HL-60/S4 (cell line): ENCODE measurements around the gene PADI1.

Source experiments
- in situ Hi-C: fragments of 300-500 bp; cut with MboI; formaldehyde crosslinking; loops from 2 replicates; pipeline ENCODE4 v1.14.3; 2022; ENCODE audit warnings: low sequenced_read_pairs

PADI1 gene

DNA sequence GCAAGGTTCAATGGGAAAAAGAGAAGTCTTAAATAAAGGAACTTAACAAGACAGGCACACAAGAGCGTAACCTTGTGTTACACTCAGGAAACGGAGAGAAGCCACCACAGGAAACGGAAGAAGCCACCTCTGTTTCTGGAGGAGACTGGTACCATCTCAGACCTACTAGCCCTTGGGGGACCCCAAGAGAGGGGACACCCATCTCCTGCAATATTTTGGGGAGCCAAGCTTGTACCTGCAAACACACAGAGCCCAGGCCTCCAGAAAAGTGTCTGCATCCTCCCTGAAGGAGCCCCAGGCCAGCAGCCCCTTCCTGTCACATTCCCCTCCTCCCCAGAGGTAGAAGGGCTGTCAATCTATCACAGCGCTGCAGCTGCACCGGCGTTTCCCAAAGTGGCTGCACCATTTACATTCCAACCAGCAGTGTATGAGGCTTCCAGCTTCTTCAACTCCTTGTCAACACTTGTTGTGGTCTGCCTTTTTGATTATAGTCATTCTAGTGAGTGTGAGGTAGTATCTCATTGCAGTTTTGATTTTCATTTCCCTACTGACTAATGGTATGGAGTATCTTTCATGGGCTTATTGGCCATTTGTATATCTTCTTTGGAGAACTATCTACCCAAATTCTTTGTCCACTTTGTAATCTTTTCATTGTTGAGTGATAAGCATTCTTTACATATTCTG, 23.0 kb upstream of the PADI1 start:
- in situ Hi-C loops = no loop called here

DNA sequence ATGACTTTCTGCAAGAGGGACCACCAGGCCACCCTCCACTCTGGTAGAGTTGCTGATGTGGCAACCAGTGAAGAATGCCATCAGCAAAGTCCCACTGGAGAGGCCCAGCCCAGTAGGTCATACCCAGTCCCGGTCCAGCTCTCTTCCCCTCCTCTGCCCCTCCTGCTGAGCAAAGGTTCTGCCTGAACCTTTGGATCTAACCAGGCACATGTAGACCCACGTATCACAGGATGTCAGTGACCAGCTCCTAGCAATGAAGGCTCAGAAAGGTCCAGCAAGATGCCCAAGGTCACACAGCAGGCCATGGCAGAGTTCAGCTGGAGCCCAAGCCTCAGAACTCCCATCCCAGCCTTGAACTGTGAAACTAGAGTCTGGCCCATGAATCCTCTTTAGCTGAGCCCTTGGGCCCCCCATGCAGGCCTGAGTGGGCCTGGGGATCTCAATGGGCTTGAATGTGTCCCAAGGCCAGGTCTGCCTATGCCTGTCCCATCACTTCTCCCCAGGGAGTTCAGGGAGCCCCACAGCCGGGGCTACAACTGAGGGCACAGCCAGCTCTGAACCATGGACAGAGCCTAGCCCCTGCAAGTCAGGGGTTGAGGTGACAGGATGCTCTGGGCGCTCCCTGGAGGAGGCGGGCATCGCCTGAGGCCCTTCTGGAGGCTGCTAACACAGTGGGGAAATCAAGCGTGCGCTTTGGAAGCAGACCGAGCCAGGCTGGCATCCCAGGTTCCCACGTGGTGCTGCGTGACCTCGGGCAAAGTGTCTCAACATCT, 21.4 kb upstream of the PADI1 start:
- in situ Hi-C loops = no loop called here

GRCh38 chr1:17184161-17184665, 20.7 kb upstream of the PADI1 start:
- in situ Hi-C loops = no loop called here

GRCh38 chr1:17184822-17185484, 20.0 kb upstream of the PADI1 start:
- in situ Hi-C loops = no loop called here

- in situ Hi-C loops = no loop called here
Observed at GRCh38 chr1:17185485-17185860, 19.5 kb upstream of the PADI1 start.

DNA sequence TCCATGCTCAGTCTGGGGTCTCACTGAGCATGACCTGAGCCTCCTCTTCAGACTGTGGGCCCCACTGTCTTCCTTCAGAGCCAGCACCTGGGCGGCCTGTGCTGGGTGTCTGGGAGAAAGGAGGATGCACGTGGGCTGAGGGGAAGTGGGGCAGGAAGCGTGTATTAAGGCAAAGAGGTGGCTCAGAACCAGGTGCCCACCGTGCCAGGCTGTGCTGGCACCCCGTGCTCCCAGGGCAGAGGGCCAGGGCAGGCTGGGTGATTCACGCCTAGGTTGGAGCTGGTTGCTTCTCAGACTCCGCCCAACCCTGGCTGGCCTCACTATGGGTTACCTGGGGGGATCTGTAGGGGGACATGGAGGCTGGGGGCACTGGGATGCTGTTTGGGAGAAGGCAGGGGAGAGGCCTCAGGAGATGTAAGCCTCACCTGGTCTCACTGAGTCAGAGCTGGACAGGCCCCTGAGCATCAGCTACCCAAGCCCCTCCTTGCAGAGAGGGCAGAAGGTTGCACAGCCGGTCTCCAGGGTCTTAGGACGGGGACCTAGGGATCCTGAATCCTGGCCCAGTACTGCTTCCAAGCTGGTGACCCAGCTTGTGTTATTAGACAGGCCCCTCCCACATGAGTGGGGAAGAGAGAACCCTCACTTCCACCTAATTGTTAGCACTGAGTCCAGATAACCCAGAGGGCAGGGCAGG, 18.6 kb upstream of the PADI1 start:
- in situ Hi-C loops = no loop called here

GRCh38 chr1:17187051-17187450, 17.9 kb upstream of the PADI1 start:
- in situ Hi-C loops = no loop called here

GRCh38 chr1:17188217-17188616, 16.7 kb upstream of the PADI1 start:
- in situ Hi-C loops = no loop called here

DNA sequence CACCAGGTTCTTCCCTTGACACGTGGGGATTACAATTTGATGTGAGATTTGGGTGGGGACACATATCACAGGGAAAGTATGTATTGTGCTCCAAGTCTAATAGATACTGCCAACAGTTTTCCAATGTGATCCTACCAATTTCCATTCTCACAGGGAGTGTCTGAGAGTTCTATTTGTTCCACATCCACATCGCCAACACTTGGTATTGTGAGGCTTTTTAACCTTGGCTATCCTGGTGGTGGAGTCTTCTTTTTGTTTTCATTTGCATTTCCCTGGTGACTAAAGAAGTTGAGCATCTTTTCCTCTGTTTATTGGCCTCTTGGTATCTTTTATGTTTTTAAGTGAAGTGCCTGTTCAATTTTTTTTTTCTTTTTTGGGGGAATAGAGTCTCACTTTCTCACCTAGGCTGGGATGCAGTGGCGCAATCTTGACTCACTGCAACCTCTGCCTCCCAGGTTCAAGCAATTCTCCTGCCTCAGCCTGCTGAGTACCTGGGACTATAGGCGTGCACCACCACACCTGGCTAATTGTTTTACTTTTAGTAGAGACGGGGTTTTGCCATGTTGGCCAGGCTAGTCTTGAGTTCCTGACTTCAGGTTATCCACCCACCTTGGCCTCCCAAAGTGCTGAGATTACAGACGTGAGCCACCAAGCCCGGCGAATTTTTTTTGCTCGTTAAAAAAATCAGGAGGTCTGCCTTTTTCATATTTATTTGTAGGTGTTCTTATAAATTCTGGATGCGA, 15.9 kb upstream of the PADI1 start:
- in situ Hi-C loops = no loop called here

DNA sequence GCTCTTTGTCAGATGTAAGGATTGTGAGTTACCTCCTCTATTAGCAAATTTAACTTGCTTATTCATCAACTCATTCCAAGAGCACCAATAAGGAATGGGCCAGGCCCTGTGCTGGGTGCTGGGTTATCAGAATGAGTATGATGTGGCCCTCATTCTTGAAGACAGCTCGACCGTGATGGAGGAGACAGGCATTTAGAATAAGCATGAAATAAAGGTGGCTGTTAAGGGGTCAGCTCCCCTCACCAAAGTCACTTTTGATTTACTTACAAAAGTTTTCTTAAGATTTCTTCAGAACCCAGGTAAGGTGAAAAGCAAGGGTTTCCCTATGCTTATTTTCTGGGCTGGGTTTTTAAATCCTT, 15.3 kb upstream of the PADI1 start:
- in situ Hi-C loops = no loop called here

GRCh38 chr1:17190010-17190995, 14.6 kb upstream of the PADI1 start:
- in situ Hi-C loops = no loop called here

GRCh38 chr1:17191990-17192242, 13.0 kb upstream of the PADI1 start:
- in situ Hi-C loops = no loop called here

DNA sequence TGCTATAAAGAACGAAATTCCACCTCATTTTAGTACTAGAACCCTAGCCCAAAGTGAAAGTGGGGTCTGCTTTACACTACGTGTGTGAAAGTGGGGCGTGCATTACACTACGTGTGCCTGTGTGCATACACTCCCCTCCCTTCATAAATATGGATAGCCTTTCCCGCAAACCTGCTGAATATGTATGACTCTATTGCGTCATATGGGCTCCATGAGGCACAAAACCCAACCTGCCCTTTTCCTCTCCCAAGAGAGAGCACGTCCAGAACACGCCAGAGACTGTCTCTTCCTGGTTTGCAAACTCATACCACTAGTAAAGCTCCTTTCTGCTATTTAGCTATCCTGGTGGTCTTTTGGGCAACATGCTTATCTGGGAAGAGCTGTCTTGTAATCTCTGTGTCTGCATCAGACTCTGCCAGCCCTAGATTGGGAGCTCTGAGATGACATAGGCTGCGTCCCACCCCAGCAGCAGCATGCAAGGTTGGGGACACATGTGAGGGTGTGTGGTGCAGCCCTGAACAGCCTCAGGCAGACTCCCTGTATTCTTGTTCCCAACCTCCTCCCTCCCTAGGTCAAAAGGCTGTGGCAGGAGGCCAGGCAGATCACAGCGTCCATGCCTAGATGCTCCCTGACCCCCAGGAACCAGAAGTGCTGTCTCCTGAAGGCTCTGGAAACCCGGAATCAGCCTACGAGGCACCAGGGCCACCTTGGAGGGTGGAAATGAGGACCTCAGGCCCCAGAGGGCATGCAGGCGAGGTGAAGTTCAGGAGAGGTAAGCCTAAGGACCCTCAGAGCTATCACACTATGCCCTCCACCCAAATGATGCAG, 12.3 kb upstream of the PADI1 start:
- in situ Hi-C loops = no loop called here

DNA sequence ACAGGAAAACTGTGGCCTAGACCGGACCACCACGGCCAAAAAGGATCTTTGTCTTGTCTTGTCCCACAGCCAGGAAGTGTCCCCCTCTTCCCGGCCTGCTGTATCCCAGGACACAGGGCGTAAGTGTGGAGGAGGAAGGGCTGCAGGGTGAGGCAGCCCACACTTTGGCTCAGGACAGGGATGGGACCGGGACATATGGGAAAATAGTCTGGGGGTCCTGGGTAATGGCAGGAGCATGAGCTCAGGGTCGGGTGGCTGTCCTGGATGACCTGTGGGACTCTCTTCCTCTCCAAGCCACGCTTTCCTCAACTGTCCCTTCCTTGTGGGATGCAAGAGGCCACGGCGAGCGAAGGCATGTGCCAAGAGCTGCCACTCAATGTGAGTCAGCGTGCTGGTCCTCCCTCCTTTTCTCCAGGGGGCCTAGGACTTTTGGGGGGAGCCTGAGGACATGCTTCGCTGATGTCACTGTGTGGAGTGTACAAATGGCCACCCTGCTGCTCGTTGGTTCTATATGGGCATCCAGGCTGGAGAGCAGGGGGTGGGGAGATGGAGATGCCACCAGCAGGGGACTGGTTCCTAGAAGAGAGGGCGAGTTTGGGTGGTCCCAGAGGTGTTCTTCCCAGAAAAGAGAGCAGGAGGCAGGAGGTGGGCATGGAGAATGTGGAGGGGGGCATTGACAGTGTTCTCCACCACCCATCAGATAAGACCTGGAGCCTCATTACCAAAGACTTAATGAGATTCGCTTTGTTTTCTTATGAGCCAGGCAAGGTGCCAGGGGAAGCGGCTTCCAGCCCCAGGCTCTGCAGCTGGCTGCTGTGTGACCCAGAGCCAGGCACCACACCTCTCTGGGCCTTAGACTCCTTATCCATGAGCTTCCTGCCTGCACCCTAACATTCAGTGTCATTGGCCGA, 11.5 kb upstream of the PADI1 start:
- in situ Hi-C loops = no loop called here

DNA sequence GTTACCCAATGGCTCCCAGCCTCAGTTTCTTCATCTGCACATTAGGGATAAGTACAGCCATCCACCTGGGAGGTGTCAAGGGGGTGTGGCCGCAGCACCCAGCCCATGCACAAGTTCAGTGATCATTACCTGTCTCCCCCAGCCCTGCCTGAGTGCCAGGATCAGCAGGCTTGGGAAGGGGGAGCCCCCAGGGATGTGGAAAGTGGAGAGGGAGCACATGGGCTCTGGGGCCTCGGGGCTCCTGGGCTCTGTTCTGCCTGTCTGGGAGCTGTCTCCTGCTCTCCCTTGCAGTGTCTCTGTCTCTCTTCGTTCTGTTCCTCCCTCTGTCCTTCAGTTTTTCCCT, 10.8 kb upstream of the PADI1 start:
- in situ Hi-C loops = no loop called here

DNA sequence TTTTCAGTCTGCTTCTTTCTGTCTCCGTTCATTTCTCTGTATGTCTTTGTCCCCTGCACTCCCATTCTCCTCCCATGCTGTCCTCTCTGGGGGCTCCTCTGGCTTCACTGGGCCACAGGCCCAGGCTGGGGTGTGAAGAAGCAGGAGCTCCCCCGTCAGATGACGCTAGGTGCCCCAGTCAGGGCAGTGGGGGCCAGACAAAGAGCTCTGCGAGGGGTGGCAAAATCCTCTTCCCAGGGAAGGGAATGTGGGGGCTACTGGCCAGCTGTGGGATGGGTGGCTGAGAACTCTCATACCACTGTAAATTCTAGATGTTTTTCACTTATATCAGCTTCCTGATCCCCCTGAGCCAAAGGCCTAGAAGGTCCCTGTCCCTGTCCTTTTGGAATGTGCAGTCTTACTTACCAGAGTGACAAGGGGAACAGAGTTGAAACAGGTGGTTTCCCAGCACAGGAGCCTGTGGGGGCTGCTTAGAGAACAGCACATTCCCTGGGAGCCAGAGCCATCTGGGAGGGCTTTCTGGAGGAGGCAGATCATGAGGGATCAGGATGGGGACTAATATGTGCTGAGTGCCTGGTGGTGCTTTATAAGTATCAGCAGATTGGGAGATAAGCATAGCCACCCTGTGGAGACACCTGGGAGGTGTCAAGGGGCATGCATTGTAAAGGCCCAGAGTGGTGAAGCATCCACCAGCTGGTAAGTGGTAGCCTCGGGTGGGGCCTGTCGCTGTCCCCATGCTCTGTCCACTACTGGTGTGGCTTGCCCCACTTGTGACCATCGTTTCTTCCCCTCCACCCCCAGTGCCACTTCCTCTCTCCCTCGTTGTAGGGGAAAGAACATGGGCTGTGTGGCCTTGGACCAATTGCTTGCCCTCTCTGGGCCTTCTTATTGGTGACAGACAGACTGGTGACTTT, 10.1 kb upstream of the PADI1 start:
- in situ Hi-C loops = no loop called here

GRCh38 chr1:17195731-17196130, 9.2 kb upstream of the PADI1 start:
- in situ Hi-C loops = no loop called here
